HFFc6 (cell line): ENCODE measurements around the gene KLF3. TPM values are rescaled to one million over a fixed set of nuclear protein-coding genes. Genes with fewer than 3 reads are reported as not detected.

Source experiments
- DNase-seq: peaks from one replicate; pipeline ENCODE4 v3.0.0-alpha.2; 2018
- H3K27ac Mint-ChIP-seq: 2 replicates; pipeline ENCODE4 v1.8.0; 2020; ENCODE audit warnings: mild to moderate bottlenecking, mixed read lengths
- H3K27me3 Mint-ChIP-seq: 2 replicates; pipeline ENCODE4 v1.8.0; 2021; ENCODE audit warnings: mild to moderate bottlenecking, moderate library complexity, mixed read lengths; ENCODE audit not compliant: insufficient read depth
- H3K36me3 Mint-ChIP-seq: 2 replicates; pipeline ENCODE4 v1.8.0; 2021; ENCODE audit warnings: low read depth, mixed read lengths
- H3K4me1 Mint-ChIP-seq: 2 replicates; pipeline ENCODE4 v1.8.0; 2020; ENCODE audit warnings: low read depth, mixed read lengths
- H3K4me3 Mint-ChIP-seq: 2 replicates; pipeline ENCODE4 v1.8.0; 2020; ENCODE audit warnings: mild to moderate bottlenecking, moderate library complexity, mixed read lengths
- H3K9me3 Mint-ChIP-seq: 2 replicates; pipeline ENCODE4 v1.8.0; 2020; ENCODE audit warnings: mild to moderate bottlenecking, mixed read lengths
- CTCF ChIP-seq: fragments of 200-600 bp; sonication (generic); IDR thresholded peaks from 2 replicates; pipeline ENCODE4 v1.5.0; 2021; ENCODE audit warnings: antibody characterized with exemption, mild to moderate bottlenecking
- total RNA-seq, 6 experiments: library from RNA; stranded (reverse); fragmentation: NEBNext Ultra II Directional; extraction: Animal tissue kit (Norgen Biotek cat#: 25700); gene quantifications; 2 replicates in 1 of 6; 3 replicates in 5 of 6; pipeline ENCODE4 v1.2.3, GENCODE V29; 2021

The KLF3 gene
- total RNA-seq, 6 experiments from 2014 or later = 10.7 to 17.1 (median 14.0) TPM

- Mint-ChIP-seq H3K27me3 (peaks cover 12% of the 10 kb centered on the region), H3K27ac (peak overlapping the region; percentile 62), H3K4me1 (peaks cover 39% of the 10 kb centered on the region), H3K36me3 (peaks cover 11% of the 10 kb centered on the region; the same call in 1 of the 2 replicates), H3K4me3 (peak overlapping the region; percentile 82), H3K9me3 (no peaks in the 10 kb centered on the region)
- no peak for TF ChIP-seq CTCF
- no peak for DNase-seq
Measured at GRCh38 chr4:38663090-38663800, 754 bp upstream of the KLF3 start.

GRCh38 chr4:38664706-38665401, 855 bp downstream of the KLF3 start:
- Mint-ChIP-seq H3K27me3 (peaks cover 4% of the 10 kb centered on the region), H3K36me3 (peaks cover 11% of the 10 kb centered on the region; the same call in 1 of the 2 replicates), H3K27ac (peak overlapping the region; percentile 98), H3K4me1 (peaks cover 51% of the 10 kb centered on the region), H3K4me3 (peak overlapping the region; percentile 93), H3K9me3 (no peaks in the 10 kb centered on the region)
- peak; percentile 25 for DNase-seq
- TF ChIP-seq CTCF = no peak

GRCh38 chr4:38665551-38666411, 1.8 kb downstream of the KLF3 start:
- no peaks in the 10 kb centered on the region for H3K9me3 Mint-ChIP-seq
- TF ChIP-seq CTCF = no peak
- peak overlapping the region; percentile 93 for H3K4me3 Mint-ChIP-seq
- peak overlapping the region; percentile 98 for H3K27ac Mint-ChIP-seq
- H3K4me1 Mint-ChIP-seq = peaks cover 60% of the 10 kb centered on the region
- H3K36me3 Mint-ChIP-seq = peaks cover 6% of the 10 kb centered on the region; the same call in 1 of the 2 replicates
- H3K27me3 Mint-ChIP-seq = no peaks in the 10 kb centered on the region; the same call in 1 of the 2 replicates
- DNase-seq = no peak

- Mint-ChIP-seq H3K4me1 (peaks cover 69% of the 10 kb centered on the region), H3K27me3 (no peaks in the 10 kb centered on the region; the same call in 1 of the 2 replicates), H3K27ac (peak overlapping the region; percentile 98), H3K36me3 (no peaks in the 10 kb centered on the region), H3K4me3 (peak overlapping the region; percentile 93), H3K9me3 (no peaks in the 10 kb centered on the region)
- no peak for TF ChIP-seq CTCF
- DNase-seq = no peak
Measured at GRCh38 chr4:38666766-38667084, 2.7 kb downstream of the KLF3 start.

- Mint-ChIP-seq H3K4me3 (peak overlapping the region; percentile 93), H3K36me3 (no peaks in the 10 kb centered on the region), H3K27ac (peak overlapping the region; percentile 98), H3K27me3 (no peaks in the 10 kb centered on the region; the same call in 1 of the 2 replicates), H3K4me1 (peaks cover 71% of the 10 kb centered on the region), H3K9me3 (no peaks in the 10 kb centered on the region)
- no peak for TF ChIP-seq CTCF
- peak; percentile 94 for DNase-seq
Measured at GRCh38 chr4:38667085-38667893, 3.3 kb downstream of the KLF3 start.
